OCI-LY1 (cell line): ENCODE results near the gene CRYGN.

ENCODE experiments used
- H2AFZ ChIP-seq: fragments of 200-600 bp; sonication (generic), shearing (Covaris generic); 2 replicates; pipeline ENCODE4 v1.6.0; 2014; ENCODE audit warnings: antibody characterized with exemption, mild to moderate bottlenecking, low read length
- H3F3A ChIP-seq: fragments of 200-600 bp; sonication (generic), shearing (Covaris generic); 2 replicates; pipeline ENCODE4 v1.6.0; 2014; ENCODE audit warnings: mild to moderate bottlenecking, antibody characterized with exemption, low read length, moderate library complexity; ENCODE audit not compliant: insufficient read depth
- H3K27ac ChIP-seq: fragments of 200-600 bp; sonication (generic); 2 replicates; pipeline ENCODE4 v1.5.1; 2014; ENCODE audit warnings: low read length, mixed run types, mild to moderate bottlenecking, low read depth; ENCODE audit not compliant: poor library complexity, severe bottlenecking
- H3K27me3 ChIP-seq: fragments of 200-600 bp; sonication (generic); 2 replicates; pipeline ENCODE4 v1.6.0; 2014; ENCODE audit warnings: antibody characterized with exemption, mild to moderate bottlenecking, low read length, moderate library complexity; ENCODE audit not compliant: insufficient read depth
- H3K36me3 ChIP-seq: fragments of 200-600 bp; sonication (generic); 2 replicates; pipeline ENCODE4 v1.6.1; 2014; ENCODE audit warnings: mild to moderate bottlenecking, antibody characterized with exemption, low read length, moderate library complexity, mixed read lengths; ENCODE audit not compliant: insufficient read depth
- H3K4me1 ChIP-seq: fragments of 200-600 bp; sonication (generic); 2 replicates; pipeline ENCODE4 v1.5.1; 2014; ENCODE audit warnings: mild to moderate bottlenecking, low read length, moderate library complexity; ENCODE audit not compliant: insufficient read depth, severe bottlenecking
- H3K4me2 ChIP-seq: fragments of 200-600 bp; sonication (generic), shearing (Covaris generic); 2 replicates; pipeline ENCODE4 v1.6.1; 2014; ENCODE audit warnings: low read length
- H3K4me3 ChIP-seq: fragments of 200-600 bp; sonication (generic); 2 replicates; pipeline ENCODE4 v1.5.1; 2014; ENCODE audit warnings: low read length, low read depth, mild to moderate bottlenecking, mixed read lengths; ENCODE audit not compliant: poor library complexity, severe bottlenecking
- H3K79me2 ChIP-seq: fragments of 200-600 bp; shearing (Covaris generic); 2 replicates; pipeline ENCODE4 v1.6.1; 2016; ENCODE audit warnings: mixed run types, low read length, mixed read lengths; ENCODE audit not compliant: insufficient read depth
- H3K9ac ChIP-seq: fragments of 200-600 bp; sonication (generic), shearing (Covaris generic); 2 replicates; pipeline ENCODE4 v1.6.1; 2014; ENCODE audit warnings: mild to moderate bottlenecking, low read length, mixed read lengths
- H3K9me2 ChIP-seq: fragments of 200-600 bp; sonication (generic), shearing (Covaris generic); 2 replicates; pipeline ENCODE4 v1.6.1; 2014; ENCODE audit warnings: low read depth, mild to moderate bottlenecking, low read length, mixed read lengths
- H3K9me3 ChIP-seq: fragments of 200-600 bp; shearing (Covaris generic); 2 replicates; pipeline ENCODE4 v1.6.1; 2014; ENCODE audit warnings: low read length, mixed read lengths
- H4K20me1 ChIP-seq: fragments of 200-600 bp; sonication (generic), shearing (Covaris generic); 2 replicates; pipeline ENCODE4 v1.6.0; 2016; ENCODE audit warnings: mild to moderate bottlenecking, low read length; ENCODE audit not compliant: insufficient read depth
- CTCF ChIP-seq: fragments of 200-600 bp; sonication (generic), shearing (Covaris generic); IDR thresholded peaks from 2 replicates; pipeline ENCODE4 v1.5.1; 2017; ENCODE audit warnings: mild to moderate bottlenecking, antibody characterized with exemption, low read length, moderate library complexity, mixed read lengths
- EZH2 ChIP-seq: fragments of 200-600 bp; sonication (generic), shearing (Covaris generic); IDR thresholded peaks from 2 replicates; pipeline ENCODE4 v1.8.0; 2017; ENCODE audit warnings: borderline replicate concordance, mixed run types, mild to moderate bottlenecking, antibody characterized with exemption, low read length, moderate library complexity, mixed read lengths

The CRYGN gene

GRCh38 chr7:151382079-151382885 is 57.7 kb downstream of the CRYGN start:
- H3K4me3 ChIP-seq, result peak overlapping the region; percentile 13
- peak overlapping the region; percentile 35; the same call in 1 of the 2 replicates for H3K4me2 ChIP-seq
- no peaks in the 10 kb centered on the region for H4K20me1 ChIP-seq

GRCh38 chr7:151381348-151382078 is 58.4 kb downstream of the CRYGN start:
- Histone ChIP-seq H3K9ac (no peak overlapping the region), H3F3A (no peaks in the 10 kb centered on the region), H3K9me3 (no peaks in the 10 kb centered on the region), H4K20me1 (no peaks in the 10 kb centered on the region), H3K4me1 (peaks cover 10% of the 10 kb centered on the region), H3K9me2 (no peaks in the 10 kb centered on the region), H3K36me3 (peaks cover 6% of the 10 kb centered on the region; the same call in 1 of the 2 replicates), H2AFZ (no peak overlapping the region), H3K27ac (no peak overlapping the region), H3K79me2 (no peaks in the 10 kb centered on the region), H3K4me2 (peak overlapping the region; percentile 35; the same call in 1 of the 2 replicates), H3K4me3 (peak overlapping the region; percentile 13), H3K27me3 (peaks cover 13% of the 10 kb centered on the region)
- TF ChIP-seq EZH2 (no peak), CTCF (no peak)

More at GRCh38 chr7:151382079-151382885, 57.7 kb downstream of the CRYGN start:
- no peak overlapping the region for H3K27ac ChIP-seq
- H3K79me2 ChIP-seq, result no peaks in the 10 kb centered on the region
- H3K9ac ChIP-seq, result no peak overlapping the region
- H3F3A ChIP-seq, result no peaks in the 10 kb centered on the region
- H3K36me3 ChIP-seq, result peaks cover 6% of the 10 kb centered on the region; the same call in 1 of the 2 replicates
- no peaks in the 10 kb centered on the region for H3K9me2 ChIP-seq
- no peak overlapping the region for H2AFZ ChIP-seq
- H3K9me3 ChIP-seq, result no peaks in the 10 kb centered on the region
- TF ChIP-seq CTCF (no peak), EZH2 (no peak)
- H3K4me1 ChIP-seq, result peaks cover 10% of the 10 kb centered on the region
- peaks cover 13% of the 10 kb centered on the region for H3K27me3 ChIP-seq

- no peak for TF ChIP-seq CTCF
- TF ChIP-seq EZH2, result no peak
- peaks cover 13% of the 10 kb centered on the region for H3K27me3 ChIP-seq
Measured at GRCh38 chr7:151381098-151381347, 58.9 kb downstream of the CRYGN start.

More at GRCh38 chr7:151381098-151381347, 58.9 kb downstream of the CRYGN start:
- Histone ChIP-seq H3K9me2 (no peaks in the 10 kb centered on the region), H3K9me3 (no peaks in the 10 kb centered on the region), H3K79me2 (no peaks in the 10 kb centered on the region), H3K36me3 (peaks cover 11% of the 10 kb centered on the region; the same call in 1 of the 2 replicates), H3K4me1 (peaks cover 10% of the 10 kb centered on the region), H3K9ac (no peak overlapping the region), H2AFZ (no peak overlapping the region), H3K4me3 (peak overlapping the region; percentile 13), H4K20me1 (no peaks in the 10 kb centered on the region), H3K27ac (no peak overlapping the region), H3F3A (no peaks in the 10 kb centered on the region), H3K4me2 (peak overlapping the region; percentile 35; the same call in 1 of the 2 replicates)
